MG63 (cell line): ENCODE results near the gene PPP6R3. TPM values are rescaled to one million over a fixed set of nuclear protein-coding genes. Genes with fewer than 3 reads are reported as not detected.
"Not testable (repeated sequence)": the region's sequence is repeated elsewhere in the genome, so short reads cannot be mapped to it uniquely, and the experiment has no call there.

ENCODE experiments used
- DNase-seq: peaks from one replicate; pipeline ENCODE4 v3.0.0-alpha.2; 2020
- H3K27me3 ChIP-seq: fragments of 250-450 bp; sonication (Bioruptor Pico); 2 replicates; pipeline ENCODE4 v1.5.1; 2020; ENCODE audit warnings: mild to moderate bottlenecking, moderate library complexity
- H3K36me3 ChIP-seq: fragments of 250-450 bp; sonication (Bioruptor Pico); 2 replicates; pipeline ENCODE4 v1.5.1; 2020; ENCODE audit warnings: mild to moderate bottlenecking, moderate library complexity
- H3K4me3 ChIP-seq: fragments of 250-450 bp; sonication (Bioruptor Pico); 2 replicates; pipeline ENCODE4 v1.5.1; 2020; ENCODE audit warnings: mild to moderate bottlenecking, moderate library complexity
- H3K9me3 ChIP-seq: fragments of 250-450 bp; sonication (Bioruptor Pico); 2 replicates; pipeline ENCODE4 v1.5.1; 2020; ENCODE audit warnings: mild to moderate bottlenecking, moderate library complexity
- total RNA-seq: library from RNA; depleted of rRNA; stranded (reverse); fragments of >200 nt; shearing (Covaris generic); gene quantifications from 2 replicates; pipeline ENCODE4 v1.2.3, GENCODE V29; 2014; ENCODE audit warnings: low replicate concordance

PPP6R3 gene
- total RNA-seq, 1 experiment from 2014 or later: 68.5 TPM

DNA sequence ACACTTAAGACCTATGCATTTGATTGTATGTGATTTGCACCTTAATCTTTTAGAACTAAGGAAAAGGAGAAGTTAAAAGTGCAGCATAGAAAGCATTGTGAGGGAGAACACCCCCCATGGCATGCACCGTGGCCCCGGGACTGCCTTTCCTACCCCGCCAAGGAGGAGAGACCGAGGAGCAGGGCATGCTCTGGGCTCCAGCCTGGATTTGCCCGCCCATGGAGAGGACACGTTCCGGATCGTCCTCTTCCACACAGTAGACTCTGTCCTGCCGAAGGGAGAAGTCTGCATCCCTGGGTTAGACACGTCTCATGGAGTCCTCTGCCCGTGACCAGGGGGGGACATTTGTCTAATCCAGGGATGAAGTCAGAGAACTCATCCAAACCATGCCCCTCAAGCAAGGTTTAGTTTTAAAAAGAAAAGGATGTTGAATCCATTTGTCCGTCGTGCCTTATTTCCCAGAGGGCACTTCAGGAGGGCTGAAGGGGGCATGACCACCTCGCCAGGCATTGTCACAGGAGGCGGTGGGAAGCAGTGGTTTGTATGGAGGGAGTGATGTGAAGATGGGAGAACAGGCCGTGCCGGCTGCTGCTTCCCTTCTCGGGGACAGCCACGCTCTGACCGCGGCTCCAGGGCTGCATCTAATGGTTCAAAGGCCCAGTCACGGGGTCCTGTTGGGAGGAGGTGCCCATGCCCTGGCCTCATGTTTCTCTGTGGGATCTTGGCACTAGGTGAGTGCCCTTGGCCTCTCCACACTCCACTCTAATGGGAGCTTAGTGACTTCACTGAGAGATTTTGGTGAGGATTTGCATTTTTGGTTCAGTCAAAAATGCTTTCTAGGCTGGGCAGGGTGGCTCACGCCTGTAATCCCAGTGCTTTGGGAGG is 157.6 kb downstream of the PPP6R3 start:
- H3K27me3 ChIP-seq: no peaks in the 10 kb centered on the region
- DNase-seq: peak; percentile 5
- peaks cover 25% of the 10 kb centered on the region for H3K36me3 ChIP-seq
- H3K9me3 ChIP-seq: no peaks in the 10 kb centered on the region
- no peak overlapping the region for H3K4me3 ChIP-seq

DNA sequence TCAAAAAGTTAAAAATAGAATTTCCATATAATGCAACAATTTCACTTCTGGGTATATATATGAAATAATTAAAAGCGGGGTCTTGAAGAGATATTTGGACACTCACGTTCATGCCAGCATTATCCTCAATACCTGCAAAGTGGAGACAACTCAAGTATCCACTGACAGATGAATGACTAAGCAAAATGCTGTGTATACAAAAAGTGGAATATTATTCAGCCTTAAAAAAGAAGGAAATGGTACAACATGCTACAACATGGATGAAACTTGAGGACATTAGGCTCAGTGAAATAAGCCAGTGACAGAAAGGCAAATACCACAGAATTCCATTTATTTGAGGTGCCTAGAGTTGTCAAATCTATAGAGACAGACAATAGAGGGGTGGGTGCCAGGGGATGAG is 161.3 kb downstream of the PPP6R3 start:
- Histone ChIP-seq H3K27me3 (no peaks in the 10 kb centered on the region), H3K4me3 (no peak overlapping the region), H3K9me3 (no peaks in the 10 kb centered on the region), H3K36me3 (no peaks in the 10 kb centered on the region)
- no peak for DNase-seq

DNA sequence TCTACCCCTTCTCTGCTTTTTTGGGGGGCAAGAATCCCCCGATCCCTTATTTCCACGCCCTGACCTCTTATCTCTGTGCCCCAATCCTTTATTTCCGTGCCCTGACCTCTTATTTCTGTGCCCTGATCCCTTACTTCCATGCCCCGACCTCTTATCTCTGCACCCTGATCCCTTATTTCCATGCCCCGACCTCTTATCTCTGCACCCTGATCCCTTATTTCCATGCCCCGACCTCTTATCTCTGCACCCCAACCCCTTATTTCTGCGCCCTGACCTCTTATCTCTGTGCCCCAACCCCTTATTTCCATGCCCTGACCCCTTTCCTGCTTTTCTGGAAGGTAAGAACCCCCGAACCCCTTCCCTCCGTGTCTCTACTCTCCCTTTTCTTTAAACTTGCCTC is 163.2 kb downstream of the PPP6R3 start:
- DNase-seq, H3K27me3 ChIP-seq, H3K9me3 ChIP-seq, H3K4me3 ChIP-seq, H3K36me3 ChIP-seq: not testable (repeated sequence)

DNA sequence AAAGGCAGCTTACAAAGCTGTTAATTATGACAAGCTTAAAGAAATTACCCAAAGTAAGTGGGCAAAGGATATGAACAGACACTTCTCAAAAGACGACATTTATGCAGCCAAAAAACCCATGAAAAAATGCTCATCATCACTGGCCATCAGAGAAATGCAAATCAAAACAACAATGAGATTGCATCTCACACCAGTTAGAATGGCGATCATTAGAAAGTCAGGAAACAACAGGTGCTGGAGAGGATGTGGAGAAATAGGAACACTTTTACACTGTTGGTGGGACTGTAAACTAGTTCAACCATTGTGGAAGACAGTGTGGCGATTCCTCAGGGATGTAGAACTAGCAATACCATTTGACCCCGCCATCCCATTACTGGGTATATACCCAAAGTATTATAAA is 164.5 kb downstream of the PPP6R3 start:
- H3K9me3 ChIP-seq, H3K4me3 ChIP-seq, H3K27me3 ChIP-seq, DNase-seq, H3K36me3 ChIP-seq: not testable (repeated sequence)

DNA sequence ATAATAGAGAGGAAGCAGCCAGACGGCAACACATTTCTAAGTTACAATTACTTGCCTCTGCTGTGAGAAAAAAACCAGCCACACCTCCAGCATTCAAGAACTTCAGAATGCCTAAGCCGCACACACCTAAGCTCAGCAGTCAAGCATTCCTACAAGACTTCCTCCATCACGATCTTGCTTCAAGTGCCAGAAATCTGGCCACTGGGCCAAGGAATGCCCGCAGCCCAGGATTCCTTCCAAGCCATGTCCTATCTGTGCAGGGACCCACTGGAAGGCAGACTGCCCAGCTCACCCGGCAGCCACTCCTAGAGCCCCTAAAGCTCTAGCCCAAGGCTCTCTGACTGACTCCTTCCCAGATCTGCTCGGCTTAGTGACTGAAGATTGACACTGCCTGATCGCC is 165.7 kb downstream of the PPP6R3 start:
- not testable (repeated sequence) for DNase-seq, H3K9me3 ChIP-seq, H3K27me3 ChIP-seq, H3K36me3 ChIP-seq, H3K4me3 ChIP-seq

DNA sequence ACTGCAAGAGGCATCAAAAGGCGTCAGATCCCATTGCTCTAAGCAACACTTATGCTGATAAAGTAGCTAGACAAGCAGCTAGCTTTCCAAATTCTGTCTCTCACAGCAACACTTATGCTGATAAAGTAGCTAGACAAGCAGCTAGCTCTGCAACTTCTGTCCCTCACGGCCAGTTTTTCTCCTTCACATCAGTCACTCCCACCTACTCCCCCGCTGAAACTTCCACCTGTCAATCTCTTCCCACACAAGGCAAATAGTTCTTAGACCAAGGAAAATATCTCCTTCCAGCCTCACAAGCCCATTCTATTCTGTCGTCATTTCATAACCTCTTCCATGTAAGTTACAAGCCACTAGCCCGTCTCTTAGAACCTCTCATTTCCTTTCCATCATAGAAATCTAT is 168.3 kb downstream of the PPP6R3 start:
- not testable (repeated sequence) for H3K4me3 ChIP-seq, H3K27me3 ChIP-seq, H3K9me3 ChIP-seq, DNase-seq, H3K36me3 ChIP-seq

DNA sequence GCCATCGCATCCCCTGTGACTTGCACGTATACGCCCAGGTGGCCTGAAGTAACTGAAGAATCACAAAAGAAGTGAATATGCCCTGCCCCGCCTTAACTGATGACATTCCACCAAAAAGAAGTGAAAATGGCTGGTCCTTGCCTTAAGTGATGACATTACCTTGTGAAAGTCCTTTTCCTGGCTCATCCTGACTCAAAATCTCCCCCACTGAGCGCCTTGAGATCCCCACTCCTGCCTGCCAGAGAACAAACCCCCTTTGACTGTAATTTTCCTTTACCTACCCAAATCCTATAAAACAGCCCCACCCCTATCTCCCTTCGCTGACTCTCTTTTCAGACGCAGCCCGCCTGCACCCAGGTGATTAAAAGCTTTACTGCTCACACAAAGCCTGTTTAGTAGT is 171.8 kb downstream of the PPP6R3 start:
- not testable (repeated sequence) for H3K27me3 ChIP-seq, H3K9me3 ChIP-seq, H3K36me3 ChIP-seq, DNase-seq, H3K4me3 ChIP-seq

DNA sequence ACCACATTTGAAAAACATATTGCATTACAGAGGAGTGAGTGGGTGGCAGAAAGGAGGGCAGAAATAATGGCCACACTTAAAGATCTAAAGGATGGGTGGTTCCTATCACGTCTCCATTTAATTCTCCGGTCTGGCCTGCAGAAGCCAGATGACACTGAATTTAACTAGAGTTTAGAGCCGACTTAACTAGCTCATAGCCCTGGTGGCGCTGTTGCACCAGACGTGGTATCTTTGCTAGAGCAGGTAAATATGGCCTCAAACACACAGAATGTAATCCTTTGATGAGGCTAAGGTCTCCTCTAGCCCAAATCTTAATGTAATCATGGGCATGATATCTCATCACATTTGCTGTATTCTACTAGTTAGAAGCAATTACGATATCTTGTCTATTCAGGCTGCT is 172.2 kb downstream of the PPP6R3 start:
- peak; percentile 20 for DNase-seq
- H3K9me3 ChIP-seq: no peaks in the 10 kb centered on the region
- H3K36me3 ChIP-seq: no peaks in the 10 kb centered on the region
- no peak overlapping the region for H3K4me3 ChIP-seq
- H3K27me3 ChIP-seq: no peaks in the 10 kb centered on the region

DNA sequence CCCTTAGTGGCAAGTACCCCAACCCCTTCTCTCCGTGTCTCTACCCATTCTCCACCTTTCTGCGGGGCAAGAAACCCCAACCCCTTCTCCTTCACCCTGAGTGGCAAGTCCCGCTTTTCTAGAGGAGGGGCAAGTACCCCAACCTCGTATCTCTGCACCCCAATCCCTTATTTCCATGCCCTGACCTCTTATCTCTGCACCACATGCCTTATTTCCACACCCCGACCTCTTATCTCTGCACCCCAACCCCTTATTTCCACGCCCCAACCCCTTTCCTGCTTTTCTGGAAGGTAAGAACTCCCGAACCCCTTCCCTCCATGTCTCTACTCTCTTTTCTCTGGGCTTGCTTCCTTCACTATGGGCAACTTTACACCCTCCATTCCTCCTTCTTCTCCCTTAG is 174.1 kb downstream of the PPP6R3 start:
- not testable (repeated sequence) for H3K9me3 ChIP-seq, H3K36me3 ChIP-seq, H3K27me3 ChIP-seq, H3K4me3 ChIP-seq, DNase-seq

DNA sequence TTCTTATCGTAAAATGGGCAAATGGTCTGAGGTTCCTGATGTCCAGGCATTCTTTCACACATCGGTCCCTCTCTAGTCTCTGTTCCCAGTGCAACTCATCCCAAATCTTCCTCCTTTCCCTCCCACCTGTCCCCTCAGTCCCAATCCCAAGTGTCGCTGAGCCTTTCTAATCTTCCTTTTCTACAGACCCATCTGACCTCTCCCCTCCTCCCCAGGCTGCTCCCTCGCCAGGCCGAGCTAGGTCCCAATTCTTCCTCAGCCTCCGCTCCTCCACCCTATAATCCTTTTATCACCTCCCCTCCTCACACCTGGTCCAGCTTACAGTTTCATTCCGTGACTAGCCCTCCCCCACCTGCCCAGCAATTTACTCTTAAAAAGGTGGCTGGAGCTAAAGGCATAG is 174.6 kb downstream of the PPP6R3 start:
- not testable (repeated sequence) for H3K27me3 ChIP-seq, H3K9me3 ChIP-seq, H3K4me3 ChIP-seq, H3K36me3 ChIP-seq, DNase-seq

DNA sequence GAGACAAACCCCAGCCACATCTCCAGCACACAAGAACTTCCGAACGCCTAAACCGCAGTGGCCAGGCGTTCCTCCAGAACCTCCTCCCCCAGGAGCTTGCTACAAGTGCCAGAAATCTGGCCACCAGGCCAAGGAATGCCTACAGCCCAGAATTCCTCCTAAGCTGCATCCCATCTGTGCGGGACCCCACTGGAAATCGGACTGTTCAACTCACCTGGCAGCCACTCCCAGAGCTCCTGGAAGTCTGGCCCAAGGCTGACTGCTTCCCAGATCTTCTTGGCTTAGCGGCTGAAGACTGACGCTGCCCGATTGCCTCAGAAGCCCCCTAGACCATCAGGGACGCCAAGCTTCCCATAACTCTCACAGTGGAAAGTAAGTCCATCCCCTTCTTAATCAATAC is 175.3 kb downstream of the PPP6R3 start:
- DNase-seq, H3K9me3 ChIP-seq, H3K36me3 ChIP-seq, H3K27me3 ChIP-seq, H3K4me3 ChIP-seq: not testable (repeated sequence)

DNA sequence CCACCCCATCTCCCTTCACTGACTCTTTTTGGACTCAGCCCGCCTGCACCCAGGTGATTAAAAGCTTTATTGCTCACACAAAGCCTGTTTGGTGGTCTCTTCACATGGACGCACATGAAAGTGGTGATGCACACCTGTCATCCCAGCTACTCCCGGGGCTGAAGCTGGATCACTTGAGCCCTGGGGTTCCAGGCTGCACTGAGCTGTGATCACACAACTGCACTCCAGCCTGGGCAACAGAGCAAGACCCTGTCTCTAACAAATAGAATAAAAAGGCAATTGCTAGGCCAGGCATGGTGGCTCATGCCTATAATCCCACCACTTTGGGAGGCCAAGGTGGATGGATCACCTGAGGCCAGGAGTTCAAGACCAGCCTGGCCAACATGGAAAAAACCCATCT is 178.8 kb downstream of the PPP6R3 start:
- H3K9me3 ChIP-seq, H3K36me3 ChIP-seq, H3K27me3 ChIP-seq, H3K4me3 ChIP-seq, DNase-seq: not testable (repeated sequence)

DNA sequence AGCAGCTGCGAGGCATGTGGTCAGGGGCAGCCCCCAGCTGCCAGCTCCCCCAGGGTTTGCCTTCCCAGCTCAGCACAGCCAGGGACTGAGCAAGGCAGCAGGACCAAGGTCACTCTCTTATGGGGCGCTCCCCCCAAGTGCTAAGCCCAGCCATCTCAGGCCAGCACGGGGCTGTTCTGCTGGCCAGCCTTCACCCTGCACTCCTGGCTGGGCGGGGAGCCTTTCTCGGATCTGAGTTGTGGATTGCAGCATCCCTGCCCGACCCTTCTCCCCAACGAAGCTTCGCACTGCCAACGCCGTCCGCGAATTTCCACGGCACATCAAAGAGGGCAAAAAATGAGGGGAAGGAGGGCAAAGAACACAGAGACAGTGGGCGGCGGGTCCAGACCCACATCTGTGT is 181.3 kb downstream of the PPP6R3 start:
- Histone ChIP-seq H3K9me3 (peaks cover 8% of the 10 kb centered on the region), H3K4me3 (no peak overlapping the region), H3K36me3 (no peaks in the 10 kb centered on the region), H3K27me3 (peaks cover 4% of the 10 kb centered on the region; the same call in 1 of the 2 replicates)
- no peak for DNase-seq

DNA sequence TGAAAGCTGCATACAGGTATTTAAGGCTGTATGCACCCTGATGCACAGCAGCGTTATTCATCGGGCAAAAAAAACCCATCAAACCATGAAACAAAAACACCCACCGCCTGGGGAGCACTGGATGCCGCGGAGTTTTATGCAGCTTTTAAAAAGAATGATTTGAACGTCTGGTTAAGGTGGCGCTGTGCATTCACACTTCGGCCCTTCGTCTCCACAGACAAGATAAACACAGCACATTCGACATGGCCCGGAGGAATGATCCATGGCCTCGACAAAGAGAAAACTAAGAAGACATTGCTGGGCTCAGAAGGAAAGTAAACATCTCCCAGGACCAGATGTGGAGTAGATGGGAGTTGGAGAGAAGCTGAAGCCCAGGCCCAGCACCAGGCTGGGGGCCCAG is 183.0 kb downstream of the PPP6R3 start:
- no peak for DNase-seq
- Histone ChIP-seq H3K9me3 (peaks cover 11% of the 10 kb centered on the region), H3K36me3 (no peaks in the 10 kb centered on the region), H3K4me3 (no peak overlapping the region), H3K27me3 (peaks cover 4% of the 10 kb centered on the region; the same call in 1 of the 2 replicates)

DNA sequence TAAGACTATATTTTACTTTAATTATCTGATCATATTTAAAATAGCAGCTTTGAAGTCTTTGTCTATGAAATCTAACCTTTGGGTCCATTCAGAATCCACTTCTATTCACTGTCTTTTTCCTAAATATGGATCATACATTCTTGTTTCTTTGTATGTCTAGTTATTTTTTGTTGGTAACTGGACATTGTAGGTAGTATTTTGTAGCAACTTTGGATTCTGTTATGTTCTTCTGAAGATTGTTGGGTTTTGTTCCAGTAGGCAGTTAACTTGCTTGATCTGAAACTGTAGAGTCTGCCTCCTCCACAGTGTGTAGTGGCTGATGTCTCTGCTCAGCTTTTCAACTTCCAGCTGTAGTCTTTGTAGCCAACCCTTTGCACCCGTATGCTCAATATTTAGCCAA is 186.3 kb downstream of the PPP6R3 start:
- Histone ChIP-seq H3K36me3 (no peaks in the 10 kb centered on the region), H3K9me3 (peaks cover 11% of the 10 kb centered on the region), H3K4me3 (no peak overlapping the region), H3K27me3 (peaks cover 8% of the 10 kb centered on the region; the same call in 1 of the 2 replicates)
- no peak for DNase-seq

DNA sequence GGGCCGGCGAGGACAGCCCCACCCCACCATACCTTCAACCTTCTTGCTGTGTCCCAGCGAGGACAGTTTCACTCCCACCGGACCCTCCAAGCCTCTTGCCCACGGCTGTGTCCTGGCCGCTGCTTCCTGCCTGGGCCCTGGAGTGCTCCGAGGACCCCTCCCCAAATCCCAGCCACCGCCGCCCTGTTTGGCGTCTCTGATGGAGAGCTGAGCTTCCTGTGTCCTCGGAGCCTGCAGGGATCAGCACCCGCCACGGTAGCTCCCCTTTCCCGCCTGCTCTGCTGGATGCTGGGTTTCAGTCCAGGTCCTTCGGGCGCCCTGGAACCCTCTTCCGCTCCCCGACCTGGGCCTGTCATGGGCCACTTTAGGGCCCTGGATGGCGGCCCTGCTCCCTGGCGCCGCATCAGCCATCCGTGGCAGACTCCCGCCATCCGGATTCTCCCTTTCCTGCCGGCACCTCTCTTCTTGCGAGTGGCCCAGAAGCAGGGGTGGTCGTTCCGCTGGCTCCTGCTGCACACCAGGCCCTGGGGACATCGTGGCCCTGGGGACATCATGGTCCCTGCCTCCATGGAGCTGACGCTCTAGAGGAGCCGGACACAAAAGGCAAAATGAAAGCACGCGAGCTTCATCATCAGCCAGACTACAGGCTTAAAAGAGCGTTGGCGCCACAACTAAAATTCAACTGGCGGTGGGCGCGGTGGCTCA is 189.5 kb downstream of the PPP6R3 start:
- DNase-seq: no peak
- Histone ChIP-seq H3K27me3 (peaks cover 8% of the 10 kb centered on the region; the same call in 1 of the 2 replicates), H3K4me3 (no peak overlapping the region), H3K9me3 (peaks cover 11% of the 10 kb centered on the region), H3K36me3 (no peaks in the 10 kb centered on the region)

DNA sequence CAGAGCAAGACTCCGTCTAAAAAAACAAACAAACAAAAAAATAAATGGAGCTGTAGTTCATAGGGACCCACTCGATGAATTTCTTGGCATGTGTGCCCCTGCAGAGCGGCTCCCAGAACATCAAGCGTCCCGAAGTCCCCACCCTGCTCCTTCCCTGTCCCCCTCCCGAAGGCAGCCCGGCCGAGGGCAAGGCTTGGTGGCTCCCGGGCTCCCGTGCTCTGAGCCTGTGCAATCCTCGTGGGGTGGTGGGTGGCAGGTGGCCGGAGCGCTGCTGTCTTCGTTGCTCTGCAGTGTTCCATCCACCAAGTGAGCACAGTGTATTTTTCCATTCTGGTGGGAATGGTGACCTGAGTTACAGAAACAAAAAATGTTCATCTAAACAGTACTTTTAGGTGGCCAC is 190.2 kb downstream of the PPP6R3 start:
- no peak for DNase-seq
- H3K36me3 ChIP-seq: no peaks in the 10 kb centered on the region
- peaks cover 8% of the 10 kb centered on the region; the same call in 1 of the 2 replicates for H3K27me3 ChIP-seq
- peaks cover 11% of the 10 kb centered on the region for H3K9me3 ChIP-seq
- H3K4me3 ChIP-seq: no peak overlapping the region
